Measurements from ENCODE around the gene DSG2.

DSG2 gene

DNA sequence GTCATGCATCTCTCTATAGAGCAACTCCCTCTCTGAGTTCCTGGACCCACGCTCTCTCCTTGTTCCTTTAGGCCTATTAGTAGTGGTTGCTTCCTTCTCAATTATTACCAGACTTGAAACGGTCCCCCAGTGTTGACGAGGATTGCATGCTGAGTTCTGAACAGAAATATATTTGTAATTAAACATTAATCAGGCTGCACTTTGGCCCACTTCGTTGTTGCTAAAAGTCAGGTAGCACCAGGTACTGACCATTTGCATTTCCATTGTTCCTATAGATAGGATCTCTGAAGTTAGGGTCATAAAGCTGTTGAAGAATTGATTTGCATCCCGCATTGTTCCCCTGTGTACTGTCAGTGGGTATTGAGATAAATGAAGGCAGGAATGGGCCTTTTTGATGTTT lies 56.8 kb downstream of the DSG2 start:
- TF ChIP-seq, protein P1, sequence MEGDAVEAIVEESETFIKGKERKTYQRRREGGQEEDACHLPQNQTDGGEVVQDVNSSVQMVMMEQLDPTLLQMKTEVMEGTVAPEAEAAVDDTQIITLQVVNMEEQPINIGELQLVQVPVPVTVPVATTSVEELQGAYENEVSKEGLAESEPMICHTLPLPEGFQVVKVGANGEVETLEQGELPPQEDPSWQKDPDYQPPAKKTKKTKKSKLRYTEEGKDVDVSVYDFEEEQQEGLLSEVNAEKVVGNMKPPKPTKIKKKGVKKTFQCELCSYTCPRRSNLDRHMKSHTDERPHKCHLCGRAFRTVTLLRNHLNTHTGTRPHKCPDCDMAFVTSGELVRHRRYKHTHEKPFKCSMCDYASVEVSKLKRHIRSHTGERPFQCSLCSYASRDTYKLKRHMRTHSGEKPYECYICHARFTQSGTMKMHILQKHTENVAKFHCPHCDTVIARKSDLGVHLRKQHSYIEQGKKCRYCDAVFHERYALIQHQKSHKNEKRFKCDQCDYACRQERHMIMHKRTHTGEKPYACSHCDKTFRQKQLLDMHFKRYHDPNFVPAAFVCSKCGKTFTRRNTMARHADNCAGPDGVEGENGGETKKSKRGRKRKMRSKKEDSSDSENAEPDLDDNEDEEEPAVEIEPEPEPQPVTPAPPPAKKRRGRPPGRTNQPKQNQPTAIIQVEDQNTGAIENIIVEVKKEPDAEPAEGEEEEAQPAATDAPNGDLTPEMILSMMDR (IDR thresholded peaks at IDR 0.05; ENCODE audit: low read depth, low read length): no peak
- TF ChIP-seq, protein P2, sequence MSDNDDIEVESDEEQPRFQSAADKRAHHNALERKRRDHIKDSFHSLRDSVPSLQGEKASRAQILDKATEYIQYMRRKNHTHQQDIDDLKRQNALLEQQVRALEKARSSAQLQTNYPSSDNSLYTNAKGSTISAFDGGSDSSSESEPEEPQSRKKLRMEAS (IDR thresholded peaks at IDR 0.05; ENCODE audit: low read depth, low read length): no peak
- TF ChIP-seq MYC (IDR thresholded peaks at IDR 0.05; ENCODE audit: low read depth, low read length): no peak
- no peak for DNase-seq (ENCODE audit: low read depth)
- H3K4me3 ChIP-seq (ENCODE audit: low read depth, low read length): no peak overlapping the region

DNA sequence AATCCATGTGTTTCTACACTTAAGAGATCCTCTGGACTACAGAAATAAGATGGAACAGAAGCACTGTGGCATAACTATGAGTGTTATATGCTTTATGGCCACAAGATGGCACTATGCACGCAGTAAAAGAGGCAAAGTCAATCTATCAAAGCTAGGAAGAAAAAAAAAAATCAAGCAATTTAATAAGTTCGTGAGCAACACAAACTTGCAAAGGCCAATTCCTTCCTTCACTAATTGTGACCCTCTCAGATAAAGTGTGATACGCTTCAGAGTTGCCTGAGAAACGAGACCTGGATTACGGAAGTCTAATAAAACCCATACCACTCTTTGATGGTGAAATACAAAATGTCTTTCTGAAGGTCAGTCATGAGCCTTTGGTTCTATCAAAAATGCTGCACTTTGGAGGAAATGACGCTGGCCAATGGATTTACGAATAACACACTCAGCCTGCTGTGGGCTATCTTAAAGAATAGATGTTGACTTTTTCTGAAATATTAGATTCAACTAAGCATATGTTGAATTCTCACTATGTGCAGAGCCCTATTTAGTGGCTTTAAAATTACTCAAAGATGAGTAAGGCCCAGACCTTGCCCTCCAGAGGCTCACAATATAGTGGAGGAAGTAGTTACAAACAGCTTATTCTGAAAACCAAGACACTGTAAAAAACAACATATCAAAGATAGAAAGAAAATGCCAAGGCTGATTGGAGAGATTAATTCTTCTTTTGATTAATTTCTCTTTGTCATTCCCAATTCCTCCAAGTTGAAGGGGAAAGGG lies 58.2 kb downstream of the DSG2 start:
- TF ChIP-seq, protein P1 (IDR thresholded peaks at IDR 0.05; ENCODE audit: low read depth, low read length): peak; percentile 58
- TF ChIP-seq MYC (IDR thresholded peaks at IDR 0.05; ENCODE audit: low read depth, low read length): no peak
- H3K4me3 ChIP-seq (ENCODE audit: low read depth, low read length): no peak overlapping the region
- DNase-seq (ENCODE audit: low read depth): peak; percentile 69

DNA sequence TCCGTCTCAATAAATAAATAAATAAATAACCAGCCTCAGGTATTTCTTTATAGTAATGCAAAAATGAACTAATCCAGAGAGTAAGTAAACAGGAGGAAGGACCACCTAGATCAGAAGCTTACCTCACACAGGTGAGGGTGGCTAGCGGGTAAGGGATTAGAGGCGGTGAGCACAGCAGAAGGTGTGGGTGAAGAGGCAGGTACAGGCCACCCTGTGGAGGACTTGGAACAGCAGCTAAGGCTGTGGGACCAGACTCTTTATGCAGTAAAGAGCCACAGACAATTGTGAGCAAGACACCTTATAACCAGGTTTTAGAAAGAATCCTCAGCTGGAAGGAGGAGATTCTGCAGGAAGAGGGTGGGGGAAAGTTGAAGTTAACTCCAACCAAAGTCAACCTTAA lies 59.5 kb downstream of the DSG2 start:
- TF ChIP-seq, protein P2 (IDR thresholded peaks at IDR 0.05; ENCODE audit: low read depth, low read length): no peak
- TF ChIP-seq POLR2A (IDR thresholded peaks at IDR 0.05; ENCODE audit: extremely low read depth, insufficient read length) (no peak), MYC (IDR thresholded peaks at IDR 0.05; ENCODE audit: low read depth, low read length) (no peak)
- TF ChIP-seq, protein P1 (IDR thresholded peaks at IDR 0.05; ENCODE audit: low read depth, low read length): no peak
- H3K4me3 ChIP-seq (ENCODE audit: low read depth, low read length): no peak overlapping the region
- DNase-seq (ENCODE audit: low read depth): no peak

DNA sequence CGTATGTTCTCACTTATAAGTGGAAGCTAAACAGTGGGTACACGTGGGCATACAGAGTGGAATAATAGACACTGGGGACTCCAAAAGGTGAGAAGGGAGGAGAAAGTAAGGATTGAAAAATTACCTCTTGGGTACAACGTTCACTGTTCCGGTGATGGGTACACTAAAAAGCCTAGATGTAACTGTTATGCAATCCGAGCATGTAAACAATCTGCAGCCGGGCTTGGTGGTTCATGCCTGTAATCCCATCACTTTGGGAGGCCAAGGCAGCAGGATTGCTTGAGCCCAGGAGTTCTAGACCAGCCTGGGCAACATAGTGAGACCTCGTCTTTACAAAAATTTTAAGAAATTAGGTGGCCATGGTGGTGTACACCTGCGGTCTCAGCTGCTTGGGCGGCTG lies 60.6 kb downstream of the DSG2 start:
- no peak for TF ChIP-seq MYC (IDR thresholded peaks at IDR 0.05; ENCODE audit: low read depth, low read length)
- TF ChIP-seq POLR2A (IDR thresholded peaks at IDR 0.05; ENCODE audit: extremely low read depth, insufficient read length): no peak
- TF ChIP-seq, protein P1 (IDR thresholded peaks at IDR 0.05; ENCODE audit: low read depth, low read length): no peak
- TF ChIP-seq, protein P2 (IDR thresholded peaks at IDR 0.05; ENCODE audit: low read depth, low read length): no peak
- no peak overlapping the region for H3K4me3 ChIP-seq (ENCODE audit: low read depth, low read length)
- DNase-seq (ENCODE audit: low read depth): no peak

DNA sequence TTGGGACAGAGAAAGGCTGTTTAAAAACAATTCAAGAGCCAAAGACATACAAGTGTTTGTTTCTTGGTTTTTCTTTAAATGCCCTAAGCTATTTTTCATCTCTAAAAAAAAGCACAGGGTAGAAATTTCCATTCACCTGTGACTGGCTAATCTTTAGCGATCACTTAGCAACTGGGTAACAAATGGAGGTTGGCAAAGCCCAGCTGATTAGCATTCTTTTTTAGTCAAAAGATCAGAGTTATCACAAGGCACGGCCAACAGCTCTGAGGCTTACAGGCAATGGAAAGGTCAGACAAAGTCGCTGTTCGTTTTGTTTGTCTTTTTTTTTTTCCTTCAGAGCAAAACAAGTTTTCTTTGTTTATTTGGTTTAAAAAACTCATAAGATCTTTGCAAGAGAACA lies 64.7 kb downstream of the DSG2 start:
- H3K4me3 ChIP-seq (ENCODE audit: low read depth, low read length): no peak overlapping the region
- no peak for TF ChIP-seq MYC (IDR thresholded peaks at IDR 0.05; ENCODE audit: low read depth, low read length)
- TF ChIP-seq, protein P2 (IDR thresholded peaks at IDR 0.05; ENCODE audit: low read depth, low read length): no peak
- no peak for DNase-seq (ENCODE audit: low read depth)

DNA sequence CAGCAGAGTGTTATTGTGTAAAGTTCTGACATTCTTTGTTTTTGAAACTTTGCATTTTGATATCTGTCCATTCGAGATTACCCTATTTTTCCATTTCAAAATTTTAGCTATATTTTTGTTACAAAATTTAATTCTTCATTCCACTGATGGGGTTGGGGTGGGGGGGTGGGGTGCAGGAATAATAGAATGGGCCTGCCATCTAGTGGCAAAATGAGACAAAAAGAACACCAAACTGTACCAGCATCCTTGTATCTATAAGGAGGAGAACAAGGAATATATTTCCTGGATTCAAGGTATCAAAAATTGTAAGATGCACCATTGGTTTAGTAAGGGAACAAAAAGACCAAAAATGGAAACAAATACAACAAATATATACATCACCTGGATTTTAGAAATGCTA lies 65.8 kb downstream of the DSG2 start:
- TF ChIP-seq, protein P1 (IDR thresholded peaks at IDR 0.05; ENCODE audit: low read depth, low read length): no peak
- no peak for TF ChIP-seq MYC (IDR thresholded peaks at IDR 0.05; ENCODE audit: low read depth, low read length)
- TF ChIP-seq, protein P2 (IDR thresholded peaks at IDR 0.05; ENCODE audit: low read depth, low read length): no peak
- no peak for TF ChIP-seq POLR2A (IDR thresholded peaks at IDR 0.05; ENCODE audit: extremely low read depth, insufficient read length)
- DNase-seq (ENCODE audit: low read depth): no peak
- H3K4me3 ChIP-seq (ENCODE audit: low read depth, low read length): no peak overlapping the region

All from NB4 (cell line).